Measurements from ENCODE around the gene SP110.
A peak's percentile ranks its signal among the peaks of the same experiment; 100 is the strongest.

Gene SP110

GRCh38 chr2:230209422-230210051 is 10.2 kb downstream of the SP110 start:
- H3K36me3 Mint-ChIP-seq (ENCODE audit: low read depth), result peaks cover 45% of the 10 kb centered on the region
- peaks cover 23% of the 10 kb centered on the region for H3K4me1 Mint-ChIP-seq
- H3K27ac Mint-ChIP-seq, result no peak overlapping the region
- H3K9me3 Mint-ChIP-seq, result no peaks in the 10 kb centered on the region
- ATAC-seq (no peak), DNase-seq (no peak)
- H3K27me3 Mint-ChIP-seq, result no peaks in the 10 kb centered on the region
- no peak overlapping the region for H3K4me3 Mint-ChIP-seq

- DNase-seq (no peak), ATAC-seq (no peak)
- no peak overlapping the region for H3K27ac Mint-ChIP-seq
- H3K4me3 Mint-ChIP-seq, result no peak overlapping the region
- peaks cover 41% of the 10 kb centered on the region for H3K36me3 Mint-ChIP-seq (ENCODE audit: low read depth)
- peaks cover 20% of the 10 kb centered on the region for H3K4me1 Mint-ChIP-seq
- H3K27me3 Mint-ChIP-seq, result no peaks in the 10 kb centered on the region
- H3K9me3 Mint-ChIP-seq, result no peaks in the 10 kb centered on the region
Measured at GRCh38 chr2:230208576-230208975, 11.2 kb downstream of the SP110 start.

GRCh38 chr2:230205721-230206120 is 14.1 kb downstream of the SP110 start:
- H3K4me3 Mint-ChIP-seq, result no peak overlapping the region
- no peaks in the 10 kb centered on the region for H3K9me3 Mint-ChIP-seq
- peaks cover 44% of the 10 kb centered on the region for H3K36me3 Mint-ChIP-seq (ENCODE audit: low read depth)
- H3K27ac Mint-ChIP-seq, result no peak overlapping the region
- peaks cover 30% of the 10 kb centered on the region for H3K4me1 Mint-ChIP-seq
- H3K27me3 Mint-ChIP-seq, result no peaks in the 10 kb centered on the region
- no peak for DNase-seq
- ATAC-seq, result no peak

- Mint-ChIP-seq H3K4me1 (peaks cover 30% of the 10 kb centered on the region), H3K27me3 (no peaks in the 10 kb centered on the region), H3K27ac (peak overlapping the region; percentile 56), H3K36me3 (ENCODE audit: low read depth) (peaks cover 50% of the 10 kb centered on the region), H3K9me3 (no peaks in the 10 kb centered on the region), H3K4me3 (no peak overlapping the region)
- ATAC-seq, result no peak
- no peak for DNase-seq
Measured at GRCh38 chr2:230205034-230205433, 14.8 kb downstream of the SP110 start.

GRCh38 chr2:230203110-230203676 is 16.6 kb downstream of the SP110 start:
- no peak for DNase-seq
- peak overlapping the region; percentile 59 for H3K27ac Mint-ChIP-seq
- peaks cover 66% of the 10 kb centered on the region for H3K36me3 Mint-ChIP-seq (ENCODE audit: low read depth)
- H3K4me3 Mint-ChIP-seq, result no peak overlapping the region
- peaks cover 30% of the 10 kb centered on the region for H3K4me1 Mint-ChIP-seq
- no peak for ATAC-seq
- no peaks in the 10 kb centered on the region for H3K27me3 Mint-ChIP-seq
- no peaks in the 10 kb centered on the region for H3K9me3 Mint-ChIP-seq

- Mint-ChIP-seq H3K36me3 (ENCODE audit: low read depth) (peaks cover 72% of the 10 kb centered on the region), H3K27me3 (no peaks in the 10 kb centered on the region), H3K27ac (peak overlapping the region; percentile 59), H3K9me3 (no peaks in the 10 kb centered on the region), H3K4me3 (no peak overlapping the region), H3K4me1 (peaks cover 30% of the 10 kb centered on the region)
- peak; percentile 57 for ATAC-seq
- DNase-seq, result no peak
Measured at GRCh38 chr2:230202430-230203109, 17.2 kb downstream of the SP110 start.

GRCh38 chr2:230184727-230185578 is 34.8 kb downstream of the SP110 start:
- Mint-ChIP-seq H3K4me1 (no peaks in the 10 kb centered on the region), H3K9me3 (peaks cover 18% of the 10 kb centered on the region), H3K27ac (no peak overlapping the region), H3K4me3 (no peak overlapping the region), H3K36me3 (ENCODE audit: low read depth) (peaks cover 64% of the 10 kb centered on the region), H3K27me3 (no peaks in the 10 kb centered on the region)
- DNase-seq (no peak), ATAC-seq (no peak)

- DNase-seq (no peak), ATAC-seq (no peak)
- Mint-ChIP-seq H3K4me1 (no peaks in the 10 kb centered on the region), H3K27me3 (no peaks in the 10 kb centered on the region), H3K27ac (no peak overlapping the region), H3K36me3 (ENCODE audit: low read depth) (peaks cover 64% of the 10 kb centered on the region), H3K9me3 (no peaks in the 10 kb centered on the region), H3K4me3 (no peak overlapping the region)
Measured at GRCh38 chr2:230181195-230181594, 38.6 kb downstream of the SP110 start.

GRCh38 chr2:230179907-230180306 is 39.9 kb downstream of the SP110 start:
- DNase-seq (no peak), ATAC-seq (no peak)
- Mint-ChIP-seq H3K4me1 (no peaks in the 10 kb centered on the region), H3K36me3 (ENCODE audit: low read depth) (peaks cover 64% of the 10 kb centered on the region), H3K9me3 (no peaks in the 10 kb centered on the region), H3K27me3 (no peaks in the 10 kb centered on the region), H3K4me3 (no peak overlapping the region), H3K27ac (no peak overlapping the region)

GRCh38 chr2:230178546-230179485 is 41.0 kb downstream of the SP110 start:
- H3K4me3 Mint-ChIP-seq, result no peak overlapping the region
- H3K27ac Mint-ChIP-seq, result no peak overlapping the region
- H3K9me3 Mint-ChIP-seq, result no peaks in the 10 kb centered on the region
- no peaks in the 10 kb centered on the region for H3K27me3 Mint-ChIP-seq
- DNase-seq (no peak), ATAC-seq (no peak)
- peaks cover 56% of the 10 kb centered on the region for H3K36me3 Mint-ChIP-seq (ENCODE audit: low read depth)
- no peaks in the 10 kb centered on the region for H3K4me1 Mint-ChIP-seq

- H3K27ac Mint-ChIP-seq, result peak overlapping the region; percentile 23
- no peaks in the 10 kb centered on the region for H3K4me1 Mint-ChIP-seq
- DNase-seq (no peak), ATAC-seq (no peak)
- no peak overlapping the region for H3K4me3 Mint-ChIP-seq
- no peaks in the 10 kb centered on the region for H3K27me3 Mint-ChIP-seq
- H3K36me3 Mint-ChIP-seq (ENCODE audit: low read depth), result peaks cover 46% of the 10 kb centered on the region
- H3K9me3 Mint-ChIP-seq, result no peaks in the 10 kb centered on the region
Measured at GRCh38 chr2:230176996-230177395, 42.8 kb downstream of the SP110 start.

GRCh38 chr2:230174466-230174865 is 45.3 kb downstream of the SP110 start:
- Mint-ChIP-seq H3K9me3 (no peaks in the 10 kb centered on the region), H3K4me1 (peaks cover 10% of the 10 kb centered on the region), H3K4me3 (no peak overlapping the region), H3K27me3 (no peaks in the 10 kb centered on the region), H3K36me3 (ENCODE audit: low read depth) (peaks cover 44% of the 10 kb centered on the region), H3K27ac (no peak overlapping the region)
- ATAC-seq (no peak), DNase-seq (no peak)

- H3K36me3 Mint-ChIP-seq (ENCODE audit: low read depth), result peaks cover 51% of the 10 kb centered on the region
- ATAC-seq (no peak), DNase-seq (no peak)
- no peaks in the 10 kb centered on the region for H3K27me3 Mint-ChIP-seq
- peaks cover 10% of the 10 kb centered on the region for H3K4me1 Mint-ChIP-seq
- no peak overlapping the region for H3K4me3 Mint-ChIP-seq
- H3K9me3 Mint-ChIP-seq, result no peaks in the 10 kb centered on the region
- no peak overlapping the region for H3K27ac Mint-ChIP-seq
Measured at GRCh38 chr2:230172852-230173251, 46.9 kb downstream of the SP110 start.

GRCh38 chr2:230172156-230172555 is 47.6 kb downstream of the SP110 start:
- ATAC-seq, result no peak
- Mint-ChIP-seq H3K4me3 (no peak overlapping the region), H3K27me3 (no peaks in the 10 kb centered on the region), H3K36me3 (ENCODE audit: low read depth) (peaks cover 51% of the 10 kb centered on the region), H3K9me3 (no peaks in the 10 kb centered on the region), H3K4me1 (peaks cover 10% of the 10 kb centered on the region), H3K27ac (no peak overlapping the region)
- no peak for DNase-seq
